Gastroesophageal sphincter (tissue), 3 donors: Measurements from ENCODE around the gene TSPAN9.

Experiments
- CTCF ChIP-seq, 4 experiments: fragments of 200-600 bp in 2 of 4; fragments of 450-650 bp in 2 of 4; sonication (generic) in 1 of 4; IDR thresholded peaks; one replicate each; pipeline ENCODE4 v1.5.1; 2017 to 2019; ENCODE audit warnings: antibody characterized with exemption in 4 of 4, mild to moderate bottlenecking in 2 of 4, moderate library complexity in 2 of 4
- POLR2A ChIP-seq, 2 donors: fragments of 450-650 bp; IDR thresholded peaks; one replicate each; pipeline ENCODE4 v1.6.1; 2017; ENCODE audit warnings: antibody characterized with exemption in 2 of 2, mild to moderate bottlenecking in 2 of 2, moderate library complexity in 1 of 2
- POLR2AphosphoS5 ChIP-seq: sonication (generic); formaldehyde crosslinking; IDR thresholded peaks from one replicate; pipeline ENCODE4 v1.6.1; 2017; ENCODE audit warnings: antibody characterized with exemption

GRCh38 chr12:3271639-3272038 is 194.5 kb downstream of the TSPAN9 start:
- TF ChIP-seq POLR2A (IDR thresholded peaks at IDR 0.05) (no peak), CTCF (IDR thresholded peaks at IDR 0.05) (no peak), POLR2AphosphoS5 (no peak)
